ENCODE results near the gene ADGRL3.

Gene ADGRL3

DNA sequence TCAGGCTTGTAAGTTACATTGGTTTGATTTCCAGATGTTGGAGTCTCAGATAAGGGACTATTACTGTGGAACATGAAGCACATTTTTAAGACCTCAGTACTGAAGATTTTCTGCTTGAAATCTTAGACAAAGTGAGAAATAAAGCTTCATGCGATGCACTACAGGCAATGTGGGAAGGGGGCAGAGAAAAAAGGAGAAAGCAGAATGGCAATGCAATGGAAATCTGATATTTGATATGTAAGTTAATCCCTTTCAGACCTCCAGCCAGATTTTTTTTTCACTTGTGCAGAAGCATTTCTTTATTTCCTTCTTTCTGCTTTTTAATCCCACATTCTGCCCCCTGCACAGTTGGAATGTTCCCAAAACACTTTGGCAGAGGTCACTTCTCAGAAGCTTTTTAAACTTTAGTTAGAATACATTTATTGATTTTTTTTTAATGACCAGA is 174.3 kb downstream of the ADGRL3 start:
- ATAC-seq, result no peak
- TF ChIP-seq OSR1 (CRISPR knock-in tag; IDR thresholded peaks at IDR 0.05) (no peak), ISL1 (CRISPR knock-in tag; IDR thresholded peaks at IDR 0.05) (0 out of 2 replicates have a peak, but pooled peaks have one; percentile 6)

DNA sequence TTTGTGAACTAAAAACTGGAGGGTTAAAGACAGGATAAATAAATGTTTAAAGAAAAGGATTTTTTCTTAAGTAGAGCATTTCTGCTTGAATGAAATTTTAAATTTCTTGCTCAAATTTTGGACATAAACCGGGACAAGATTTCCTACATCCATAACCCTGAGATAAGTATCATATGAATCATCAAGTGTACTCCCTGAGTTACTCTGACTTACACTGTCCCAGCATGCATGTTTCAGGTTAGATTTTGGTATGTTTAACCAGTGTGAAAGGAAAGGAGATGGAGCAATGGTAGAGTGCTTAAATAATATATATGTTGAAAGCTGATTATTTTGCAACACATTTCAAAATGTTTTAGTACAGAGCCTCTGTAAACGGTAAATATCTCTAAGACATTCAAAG is 175.2 kb downstream of the ADGRL3 start:
- ATAC-seq, result no peak
- TF ChIP-seq, protein P1, sequence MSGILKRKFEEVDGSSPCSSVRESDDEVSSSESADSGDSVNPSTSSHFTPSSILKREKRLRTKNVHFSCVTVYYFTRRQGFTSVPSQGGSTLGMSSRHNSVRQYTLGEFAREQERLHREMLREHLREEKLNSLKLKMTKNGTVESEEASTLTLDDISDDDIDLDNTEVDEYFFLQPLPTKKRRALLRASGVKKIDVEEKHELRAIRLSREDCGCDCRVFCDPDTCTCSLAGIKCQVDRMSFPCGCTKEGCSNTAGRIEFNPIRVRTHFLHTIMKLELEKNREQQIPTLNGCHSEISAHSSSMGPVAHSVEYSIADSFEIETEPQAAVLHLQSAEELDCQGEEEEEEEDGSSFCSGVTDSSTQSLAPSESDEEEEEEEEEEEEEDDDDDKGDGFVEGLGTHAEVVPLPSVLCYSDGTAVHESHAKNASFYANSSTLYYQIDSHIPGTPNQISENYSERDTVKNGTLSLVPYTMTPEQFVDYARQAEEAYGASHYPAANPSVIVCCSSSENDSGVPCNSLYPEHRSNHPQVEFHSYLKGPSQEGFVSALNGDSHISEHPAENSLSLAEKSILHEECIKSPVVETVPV (CRISPR knock-in tag; IDR thresholded peaks at IDR 0.05), result no peak
- TF ChIP-seq, protein P2, sequence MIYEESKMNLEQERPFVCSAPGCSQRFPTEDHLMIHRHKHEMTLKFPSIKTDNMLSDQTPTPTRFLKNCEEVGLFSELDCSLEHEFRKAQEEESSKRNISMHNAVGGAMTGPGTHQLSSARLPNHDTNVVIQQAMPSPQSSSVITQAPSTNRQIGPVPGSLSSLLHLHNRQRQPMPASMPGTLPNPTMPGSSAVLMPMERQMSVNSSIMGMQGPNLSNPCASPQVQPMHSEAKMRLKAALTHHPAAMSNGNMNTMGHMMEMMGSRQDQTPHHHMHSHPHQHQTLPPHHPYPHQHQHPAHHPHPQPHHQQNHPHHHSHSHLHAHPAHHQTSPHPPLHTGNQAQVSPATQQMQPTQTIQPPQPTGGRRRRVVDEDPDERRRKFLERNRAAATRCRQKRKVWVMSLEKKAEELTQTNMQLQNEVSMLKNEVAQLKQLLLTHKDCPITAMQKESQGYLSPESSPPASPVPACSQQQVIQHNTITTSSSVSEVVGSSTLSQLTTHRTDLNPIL (CRISPR knock-in tag; IDR thresholded peaks at IDR 0.05; ENCODE audit: low read depth), result no peak
- no peak for TF ChIP-seq ARNTL (CRISPR knock-in tag; IDR thresholded peaks at IDR 0.05; ENCODE audit: borderline replicate concordance, low read depth)

DNA sequence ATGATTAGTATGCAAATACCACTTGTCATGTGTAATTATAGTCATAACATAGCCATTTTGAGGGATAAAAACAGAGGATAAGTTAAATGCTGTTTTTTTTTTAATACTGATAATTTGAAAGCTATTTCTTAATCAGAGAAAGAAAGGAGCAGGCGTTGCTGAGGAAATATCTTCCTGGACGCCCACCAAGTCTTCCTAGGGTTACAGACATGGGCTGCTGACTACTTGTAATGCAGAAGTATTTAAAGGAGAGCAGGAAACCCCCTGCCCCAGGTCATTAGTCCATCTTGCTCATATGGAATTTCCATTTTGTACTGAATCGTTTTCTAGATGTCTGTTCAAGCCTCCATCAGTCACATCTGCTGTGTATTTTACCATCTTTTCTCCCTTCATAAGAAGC is 176.2 kb downstream of the ADGRL3 start:
- TF ChIP-seq CSDC2 (CRISPR knock-in tag; IDR thresholded peaks at IDR 0.05), result no peak
- TF ChIP-seq ZNF8 (CRISPR knock-in tag; IDR thresholded peaks at IDR 0.05), result no peak
- TF ChIP-seq, protein P3, sequence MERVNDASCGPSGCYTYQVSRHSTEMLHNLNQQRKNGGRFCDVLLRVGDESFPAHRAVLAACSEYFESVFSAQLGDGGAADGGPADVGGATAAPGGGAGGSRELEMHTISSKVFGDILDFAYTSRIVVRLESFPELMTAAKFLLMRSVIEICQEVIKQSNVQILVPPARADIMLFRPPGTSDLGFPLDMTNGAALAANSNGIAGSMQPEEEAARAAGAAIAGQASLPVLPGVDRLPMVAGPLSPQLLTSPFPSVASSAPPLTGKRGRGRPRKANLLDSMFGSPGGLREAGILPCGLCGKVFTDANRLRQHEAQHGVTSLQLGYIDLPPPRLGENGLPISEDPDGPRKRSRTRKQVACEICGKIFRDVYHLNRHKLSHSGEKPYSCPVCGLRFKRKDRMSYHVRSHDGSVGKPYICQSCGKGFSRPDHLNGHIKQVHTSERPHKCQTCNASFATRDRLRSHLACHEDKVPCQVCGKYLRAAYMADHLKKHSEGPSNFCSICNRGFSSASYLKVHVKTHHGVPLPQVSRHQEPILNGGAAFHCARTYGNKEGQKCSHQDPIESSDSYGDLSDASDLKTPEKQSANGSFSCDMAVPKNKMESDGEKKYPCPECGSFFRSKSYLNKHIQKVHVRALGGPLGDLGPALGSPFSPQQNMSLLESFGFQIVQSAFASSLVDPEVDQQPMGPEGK (CRISPR knock-in tag; IDR thresholded peaks at IDR 0.05; ENCODE audit: borderline replicate concordance), result no peak
- TF ChIP-seq ARNTL (CRISPR knock-in tag; IDR thresholded peaks at IDR 0.05; ENCODE audit: borderline replicate concordance, low read depth), result no peak
- no peak for TF ChIP-seq ZFP3 (CRISPR knock-in tag; IDR thresholded peaks at IDR 0.05)
- TF ChIP-seq PPARA (CRISPR knock-in tag; IDR thresholded peaks at IDR 0.05; ENCODE audit: borderline replicate concordance), result no peak
- no peak for TF ChIP-seq GLIS3 (CRISPR knock-in tag; IDR thresholded peaks at IDR 0.05)
- TF ChIP-seq SNAI2 (CRISPR knock-in tag; IDR thresholded peaks at IDR 0.05), result no peak
- TF ChIP-seq RARB (CRISPR knock-in tag; IDR thresholded peaks at IDR 0.05), result no peak
- TF ChIP-seq ISL1 (CRISPR knock-in tag; IDR thresholded peaks at IDR 0.05), result no peak
- TF ChIP-seq, protein P4, sequence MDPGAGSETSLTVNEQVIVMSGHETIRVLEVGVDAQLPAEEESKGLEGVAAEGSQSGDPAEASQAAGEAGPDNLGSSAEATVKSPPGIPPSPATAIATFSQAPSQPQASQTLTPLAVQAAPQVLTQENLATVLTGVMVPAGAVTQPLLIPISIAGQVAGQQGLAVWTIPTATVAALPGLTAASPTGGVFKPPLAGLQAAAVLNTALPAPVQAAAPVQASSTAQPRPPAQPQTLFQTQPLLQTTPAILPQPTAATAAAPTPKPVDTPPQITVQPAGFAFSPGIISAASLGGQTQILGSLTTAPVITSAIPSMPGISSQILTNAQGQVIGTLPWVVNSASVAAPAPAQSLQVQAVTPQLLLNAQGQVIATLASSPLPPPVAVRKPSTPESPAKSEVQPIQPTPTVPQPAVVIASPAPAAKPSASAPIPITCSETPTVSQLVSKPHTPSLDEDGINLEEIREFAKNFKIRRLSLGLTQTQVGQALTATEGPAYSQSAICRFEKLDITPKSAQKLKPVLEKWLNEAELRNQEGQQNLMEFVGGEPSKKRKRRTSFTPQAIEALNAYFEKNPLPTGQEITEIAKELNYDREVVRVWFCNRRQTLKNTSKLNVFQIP (CRISPR knock-in tag; IDR thresholded peaks at IDR 0.05; ENCODE audit: borderline replicate concordance, low read depth), result no peak
- TF ChIP-seq TCF4 (CRISPR knock-in tag; IDR thresholded peaks at IDR 0.05; ENCODE audit: borderline replicate concordance), result no peak
- no peak for TF ChIP-seq ESRRG (CRISPR knock-in tag; IDR thresholded peaks at IDR 0.05)
- no peak for TF ChIP-seq OSR1 (CRISPR knock-in tag; IDR thresholded peaks at IDR 0.05)
- TF ChIP-seq ZC3H10 (CRISPR knock-in tag; IDR thresholded peaks at IDR 0.05), result no peak
- ATAC-seq, result no peak

DNA sequence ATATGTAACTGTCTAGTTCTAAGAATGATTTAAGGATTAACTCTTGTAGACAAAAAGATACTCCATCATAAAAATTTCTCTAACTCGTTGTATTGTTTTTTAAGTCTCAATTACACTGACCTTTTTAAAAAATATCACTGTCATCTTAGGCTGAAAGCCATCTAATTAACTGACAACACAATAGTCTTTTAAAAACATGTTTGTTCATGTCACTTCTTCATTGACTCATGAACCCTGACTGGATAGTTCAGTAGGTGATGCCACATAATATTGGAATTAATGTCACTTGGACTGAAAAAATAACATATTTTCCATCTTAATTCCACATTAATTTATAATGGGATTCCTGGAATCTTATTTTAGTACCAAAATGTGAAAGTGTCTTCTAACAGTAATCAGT is 179.3 kb downstream of the ADGRL3 start:
- ATAC-seq, result no peak
- TF ChIP-seq CSDC2 (CRISPR knock-in tag; IDR thresholded peaks at IDR 0.05) (no peak), ESRRG (CRISPR knock-in tag; IDR thresholded peaks at IDR 0.05) (no peak), TOX (CRISPR knock-in tag; IDR thresholded peaks at IDR 0.05; ENCODE audit: borderline replicate concordance) (no peak), ZFP3 (CRISPR knock-in tag; IDR thresholded peaks at IDR 0.05) (no peak)
- TF ChIP-seq, protein P1 (CRISPR knock-in tag; IDR thresholded peaks at IDR 0.05), result no peak

DNA sequence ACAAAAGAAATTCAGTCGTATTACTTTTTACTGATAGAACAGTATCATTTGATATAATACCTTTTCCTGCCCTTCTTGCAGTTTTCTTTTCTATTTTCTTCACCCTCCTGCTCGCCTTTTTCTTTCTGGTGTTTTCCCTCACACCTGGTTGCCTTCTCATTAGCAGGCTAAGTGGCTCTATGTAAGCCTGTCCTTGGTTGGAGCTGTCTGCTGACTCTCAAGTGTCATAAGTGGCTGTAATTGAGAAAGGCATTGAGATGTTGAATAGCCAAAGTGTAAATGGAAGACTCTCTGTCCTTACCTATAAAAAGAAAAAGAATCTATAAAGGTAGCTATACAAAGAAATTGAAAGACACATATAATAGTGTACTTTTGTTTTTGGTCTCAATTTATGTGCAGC is 180.7 kb downstream of the ADGRL3 start:
- ATAC-seq, result no peak
- TF ChIP-seq, protein P1 (CRISPR knock-in tag; IDR thresholded peaks at IDR 0.05), result no peak
- TF ChIP-seq ZNF70 (CRISPR knock-in tag; IDR thresholded peaks at IDR 0.05), result no peak
- TF ChIP-seq CSDC2 (CRISPR knock-in tag; IDR thresholded peaks at IDR 0.05), result no peak
- no peak for TF ChIP-seq BACH2 (CRISPR knock-in tag; IDR thresholded peaks at IDR 0.05; ENCODE audit: borderline replicate concordance)
- TF ChIP-seq ESRRG (CRISPR knock-in tag; IDR thresholded peaks at IDR 0.05), result no peak
- no peak for TF ChIP-seq TOX (CRISPR knock-in tag; IDR thresholded peaks at IDR 0.05; ENCODE audit: borderline replicate concordance)
- no peak for TF ChIP-seq TCF4 (CRISPR knock-in tag; IDR thresholded peaks at IDR 0.05; ENCODE audit: borderline replicate concordance)
- TF ChIP-seq, protein P5, sequence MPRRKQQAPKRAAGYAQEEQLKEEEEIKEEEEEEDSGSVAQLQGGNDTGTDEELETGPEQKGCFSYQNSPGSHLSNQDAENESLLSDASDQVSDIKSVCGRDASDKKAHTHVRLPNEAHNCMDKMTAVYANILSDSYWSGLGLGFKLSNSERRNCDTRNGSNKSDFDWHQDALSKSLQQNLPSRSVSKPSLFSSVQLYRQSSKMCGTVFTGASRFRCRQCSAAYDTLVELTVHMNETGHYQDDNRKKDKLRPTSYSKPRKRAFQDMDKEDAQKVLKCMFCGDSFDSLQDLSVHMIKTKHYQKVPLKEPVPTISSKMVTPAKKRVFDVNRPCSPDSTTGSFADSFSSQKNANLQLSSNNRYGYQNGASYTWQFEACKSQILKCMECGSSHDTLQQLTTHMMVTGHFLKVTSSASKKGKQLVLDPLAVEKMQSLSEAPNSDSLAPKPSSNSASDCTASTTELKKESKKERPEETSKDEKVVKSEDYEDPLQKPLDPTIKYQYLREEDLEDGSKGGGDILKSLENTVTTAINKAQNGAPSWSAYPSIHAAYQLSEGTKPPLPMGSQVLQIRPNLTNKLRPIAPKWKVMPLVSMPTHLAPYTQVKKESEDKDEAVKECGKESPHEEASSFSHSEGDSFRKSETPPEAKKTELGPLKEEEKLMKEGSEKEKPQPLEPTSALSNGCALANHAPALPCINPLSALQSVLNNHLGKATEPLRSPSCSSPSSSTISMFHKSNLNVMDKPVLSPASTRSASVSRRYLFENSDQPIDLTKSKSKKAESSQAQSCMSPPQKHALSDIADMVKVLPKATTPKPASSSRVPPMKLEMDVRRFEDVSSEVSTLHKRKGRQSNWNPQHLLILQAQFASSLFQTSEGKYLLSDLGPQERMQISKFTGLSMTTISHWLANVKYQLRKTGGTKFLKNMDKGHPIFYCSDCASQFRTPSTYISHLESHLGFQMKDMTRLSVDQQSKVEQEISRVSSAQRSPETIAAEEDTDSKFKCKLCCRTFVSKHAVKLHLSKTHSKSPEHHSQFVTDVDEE (CRISPR knock-in tag; IDR thresholded peaks at IDR 0.05), result no peak
